Renal pelvis (tissue), 4 donors: ENCODE results near the gene WNK1. TPM values are rescaled to one million over a fixed set of nuclear protein-coding genes. Genes with fewer than 3 reads are reported as not detected.

Experiments used
- DNase-seq: peaks from one replicate; pipeline ENCODE4 v3.0.0-alpha.2; 2013
- polyA plus RNA-seq, 3 donors: library from polyadenylated mRNA; unstranded; fragments of 120-200 nt; gene quantifications; one replicate each; pipeline ENCODE4 v1.2.1, GENCODE V29; 2013; ENCODE audit not compliant: insufficient read length in 3 of 3

The WNK1 gene
- polyA plus RNA-seq, 3 donors = 89.6 to 131 (median 128) TPM

DNA sequence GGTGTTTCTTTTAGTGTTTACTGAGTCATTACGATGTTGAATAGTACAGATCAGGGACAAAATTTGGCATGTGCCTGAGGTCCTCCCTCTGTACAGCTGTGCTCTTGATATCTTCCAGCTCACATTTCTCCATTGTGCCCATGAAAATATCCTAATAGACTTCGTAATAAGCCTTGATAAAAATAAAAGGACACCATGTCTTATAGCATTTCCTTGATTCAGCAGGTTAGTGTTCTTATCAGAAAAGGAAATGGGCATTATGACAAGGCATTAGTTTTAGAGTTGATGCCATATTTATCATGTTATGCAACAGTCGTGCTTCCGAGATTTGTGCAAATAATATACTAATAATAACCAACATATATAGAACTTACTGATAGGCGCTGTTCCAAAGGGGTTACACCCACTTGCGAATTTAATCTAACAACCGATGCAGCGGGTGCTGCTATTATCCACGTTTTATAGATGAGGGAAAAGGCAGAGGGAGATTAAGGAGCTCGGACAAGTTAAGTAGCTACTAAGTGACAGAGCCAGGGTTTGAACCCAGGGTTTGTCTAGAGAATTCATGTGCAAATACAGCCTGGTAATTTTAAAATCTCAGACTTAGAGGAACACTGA, 15.1 kb upstream of the WNK1 start:
- DNase-seq = no peak

DNA sequence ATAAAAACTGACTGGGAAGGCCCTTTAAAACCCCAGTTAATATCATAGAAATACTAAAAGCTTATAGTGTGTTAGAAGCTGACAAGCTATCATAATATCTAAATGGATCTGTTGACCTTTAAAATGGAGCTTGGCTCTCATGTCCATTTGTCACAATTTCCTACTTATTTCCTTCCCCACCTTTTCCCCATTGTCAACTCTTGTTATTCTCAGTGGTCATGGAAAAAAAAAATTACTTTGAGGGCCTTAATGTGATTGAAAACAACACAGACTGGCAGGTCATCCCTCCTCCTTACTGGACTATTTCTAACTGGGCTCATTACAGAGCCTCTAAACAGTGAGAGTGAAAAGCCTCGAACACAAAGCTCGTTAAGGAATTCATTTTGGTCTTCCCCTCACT, 13.7 kb upstream of the WNK1 start:
- DNase-seq = no peak

DNA sequence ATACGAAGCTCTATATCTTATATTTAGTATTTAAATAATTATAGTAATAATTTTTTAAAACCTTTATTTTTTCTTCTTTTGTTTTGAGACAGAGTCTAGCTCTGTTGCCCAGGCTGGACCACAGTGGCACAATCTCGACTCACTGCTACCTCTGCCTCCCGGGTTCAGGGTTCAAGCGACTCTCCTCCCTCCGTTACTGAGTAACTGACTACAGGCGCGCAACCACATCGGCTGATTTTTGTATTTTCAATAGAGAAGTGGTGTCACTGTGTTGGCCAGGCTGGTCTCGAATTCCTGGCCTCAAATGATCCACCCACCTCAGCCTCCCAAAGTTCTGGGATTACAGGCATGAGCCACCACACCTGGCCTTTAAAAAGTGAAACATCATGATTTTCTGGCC, 13.0 kb upstream of the WNK1 start:
- DNase-seq = no peak

DNA sequence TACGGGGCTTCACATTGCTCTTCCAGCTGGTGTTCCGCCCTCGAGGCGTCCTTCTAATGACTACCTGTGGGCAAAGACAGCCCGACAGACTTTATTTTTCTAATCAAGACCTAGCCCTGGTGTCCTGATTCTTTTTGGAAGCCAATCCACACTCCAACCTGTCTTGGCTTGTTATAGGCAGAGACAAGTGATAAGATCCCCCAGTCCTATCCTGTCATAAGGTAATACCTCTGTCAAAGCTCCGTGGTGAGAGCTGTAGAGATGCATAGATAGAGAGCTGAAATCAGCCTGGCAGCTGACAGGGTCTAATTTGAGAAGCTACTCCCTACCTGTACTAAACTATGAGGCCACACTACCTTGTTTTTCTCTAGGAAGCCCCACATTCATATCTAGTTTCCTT, 11.5 kb upstream of the WNK1 start:
- DNase-seq = no peak

DNA sequence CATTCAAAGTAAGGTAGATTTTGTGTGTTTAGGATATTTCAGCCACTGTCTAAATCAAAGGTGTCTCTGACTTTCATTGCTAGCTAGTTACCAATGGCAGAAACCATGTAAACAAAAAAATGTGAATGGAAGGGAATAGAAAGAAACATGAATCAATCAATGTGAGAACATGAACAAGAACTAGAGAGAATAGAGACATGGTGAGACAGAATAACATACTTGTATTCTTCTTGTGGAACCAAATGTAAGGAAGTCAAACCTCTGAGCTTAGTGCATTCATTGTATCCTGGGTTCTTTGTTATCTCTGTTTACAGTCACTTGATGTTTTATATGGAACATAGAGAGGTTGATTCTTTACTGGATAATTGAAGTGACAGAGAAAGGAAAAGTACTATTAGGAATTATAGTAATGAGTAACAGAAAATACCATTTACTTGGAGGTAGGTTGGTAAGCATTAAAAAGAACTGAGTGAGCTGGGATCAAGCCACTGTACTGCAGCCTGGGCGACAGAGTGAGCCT, 2.6 kb upstream of the WNK1 start:
- DNase-seq = no peak

DNA sequence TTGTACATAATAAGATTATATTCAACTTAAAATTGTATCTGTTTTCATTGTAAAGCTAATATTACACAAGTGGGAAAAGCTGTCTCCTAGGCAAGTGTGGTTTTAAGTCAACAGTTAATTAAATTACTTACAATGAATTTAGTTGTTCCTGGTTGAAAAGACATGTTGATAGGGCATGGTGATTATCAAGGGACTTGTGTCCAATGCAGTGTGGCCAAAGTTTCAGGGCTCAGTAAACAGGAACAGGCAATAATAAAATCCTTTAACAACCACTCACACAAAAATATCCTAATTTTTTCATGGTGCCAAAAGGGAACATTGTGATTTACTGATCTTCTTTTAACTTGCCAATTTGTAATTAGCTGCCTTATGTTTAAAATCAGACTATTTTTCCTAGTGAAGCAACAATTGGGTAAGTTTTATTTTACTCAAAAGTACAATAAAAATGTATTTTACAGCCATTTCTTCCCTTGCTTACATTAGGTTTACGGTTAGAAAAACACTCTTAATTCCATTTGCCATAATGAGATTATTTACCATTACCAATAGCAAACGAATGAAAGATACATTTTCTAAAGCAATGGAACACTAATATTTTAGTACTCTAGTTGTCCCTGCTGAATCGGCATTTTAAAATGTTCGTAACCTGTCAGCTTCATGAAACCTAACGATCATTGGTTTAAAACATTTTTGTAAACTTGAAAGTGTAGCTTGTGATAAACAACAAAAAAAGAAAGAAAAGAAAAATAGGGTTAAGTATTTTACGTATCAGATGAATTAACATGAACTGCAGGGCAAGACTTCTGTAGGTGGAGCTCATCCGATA, 1.8 kb upstream of the WNK1 start:
- DNase-seq = no peak

DNA sequence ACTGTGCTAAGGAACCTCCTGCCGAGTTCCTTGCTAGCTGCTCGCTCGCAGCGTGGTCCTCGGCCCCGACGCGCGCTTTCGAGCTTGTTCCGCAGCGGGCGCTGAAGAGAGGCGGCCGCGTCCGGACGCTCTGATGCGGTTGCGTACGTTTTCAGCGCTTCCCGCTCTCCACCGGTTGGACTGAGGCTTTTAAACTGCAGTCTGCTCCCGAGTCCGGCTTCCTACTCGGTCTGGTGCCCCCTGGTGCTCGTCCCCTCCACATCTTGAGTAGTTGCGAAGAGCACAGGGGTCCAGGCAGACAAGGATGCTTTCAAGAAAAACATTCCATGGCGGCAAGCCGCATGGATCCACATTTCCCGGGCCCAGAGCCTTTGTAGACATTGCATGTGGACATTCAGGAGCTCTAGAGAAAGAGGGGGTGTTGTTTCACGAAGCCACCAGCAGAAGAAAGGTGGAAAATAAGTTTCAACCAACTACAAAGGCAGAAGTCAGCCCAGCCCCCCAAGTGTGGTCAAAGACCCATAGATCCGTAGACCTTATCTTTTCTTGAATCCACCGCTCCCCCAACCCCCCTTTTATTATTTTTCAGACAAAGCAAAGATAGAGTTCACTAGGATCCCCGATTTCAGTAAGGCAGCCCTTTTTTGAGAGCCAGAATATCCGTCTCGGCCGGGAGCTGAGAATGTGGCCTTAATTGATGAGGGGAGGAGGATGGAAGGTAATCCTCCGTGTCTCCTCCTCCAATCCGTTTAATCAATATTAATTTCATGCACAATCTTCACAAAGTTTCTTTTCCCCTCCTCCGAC, 984 bp upstream of the WNK1 start:
- peak; percentile 95 for DNase-seq

DNA sequence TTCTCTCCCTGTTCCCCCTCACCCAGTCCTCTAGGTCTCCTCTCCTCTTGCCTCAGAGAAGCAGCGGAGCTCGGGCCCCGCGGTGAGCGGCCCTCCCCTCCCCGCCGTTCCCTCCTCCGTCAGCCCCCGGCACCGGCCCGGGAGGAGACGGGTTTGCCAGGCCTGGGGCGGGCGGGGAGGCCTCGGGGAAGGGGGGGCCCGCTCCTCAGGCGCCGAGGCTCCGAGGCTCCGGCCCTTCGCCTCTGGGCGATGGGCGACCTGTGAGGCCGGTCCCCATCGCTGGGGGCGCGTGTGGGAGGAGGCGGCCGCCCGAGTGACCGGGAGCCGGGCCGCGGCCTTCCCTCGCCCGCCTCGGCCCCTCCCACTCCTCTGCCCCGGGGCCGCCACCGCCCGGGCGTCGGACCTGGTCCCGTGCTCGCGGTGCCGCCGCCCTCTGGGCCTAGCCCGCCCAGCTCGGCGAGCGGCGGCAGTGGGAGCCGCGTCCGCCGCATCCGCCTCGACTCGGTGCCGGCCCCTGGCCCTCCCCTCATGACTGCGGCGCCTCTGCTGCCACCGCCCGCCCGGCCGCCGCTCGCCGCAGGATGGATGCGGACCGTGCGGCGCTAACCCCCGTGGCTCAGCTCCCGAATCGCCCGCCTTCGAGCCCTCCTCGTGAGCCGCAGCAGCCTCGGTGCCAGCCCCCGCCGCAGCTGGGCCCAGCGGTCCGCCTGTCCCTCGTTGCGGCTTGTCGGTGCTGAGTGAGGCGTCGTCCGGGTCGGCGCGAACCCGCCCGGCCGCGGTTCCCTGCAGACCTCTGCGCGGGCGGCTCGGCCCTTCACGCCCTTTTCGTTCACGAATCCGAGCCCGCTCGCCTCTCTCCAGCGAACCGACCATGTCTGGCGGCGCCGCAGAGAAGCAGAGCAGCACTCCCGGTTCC, 574 bp downstream of the WNK1 start:
- peak; percentile 46 for DNase-seq

DNA sequence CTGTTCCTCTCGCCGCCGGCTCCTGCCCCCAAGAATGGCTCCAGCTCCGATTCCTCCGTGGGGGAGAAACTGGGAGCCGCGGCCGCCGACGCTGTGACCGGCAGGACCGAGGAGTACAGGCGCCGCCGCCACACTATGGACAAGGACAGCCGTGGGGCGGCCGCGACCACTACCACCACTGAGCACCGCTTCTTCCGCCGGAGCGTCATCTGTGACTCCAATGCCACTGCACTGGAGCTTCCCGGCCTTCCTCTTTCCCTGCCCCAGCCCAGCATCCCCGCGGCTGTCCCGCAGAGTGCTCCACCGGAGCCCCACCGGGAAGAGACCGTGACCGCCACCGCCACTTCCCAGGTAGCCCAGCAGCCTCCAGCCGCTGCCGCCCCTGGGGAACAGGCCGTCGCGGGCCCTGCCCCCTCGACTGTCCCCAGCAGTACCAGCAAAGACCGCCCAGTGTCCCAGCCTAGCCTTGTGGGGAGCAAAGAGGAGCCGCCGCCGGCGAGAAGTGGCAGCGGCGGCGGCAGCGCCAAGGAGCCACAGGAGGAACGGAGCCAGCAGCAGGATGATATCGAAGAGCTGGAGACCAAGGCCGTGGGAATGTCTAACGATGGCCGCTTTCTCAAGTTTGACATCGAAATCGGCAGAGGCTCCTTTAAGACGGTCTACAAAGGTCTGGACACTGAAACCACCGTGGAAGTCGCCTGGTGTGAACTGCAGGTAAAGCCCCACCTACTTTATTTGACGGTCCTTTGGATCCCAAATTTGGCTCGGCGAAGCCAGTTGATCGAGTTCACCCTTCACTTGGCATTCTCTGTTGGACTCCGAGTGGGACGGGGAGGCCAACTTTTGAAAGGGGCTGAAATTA, 1.5 kb downstream of the WNK1 start:
- no peak for DNase-seq

DNA sequence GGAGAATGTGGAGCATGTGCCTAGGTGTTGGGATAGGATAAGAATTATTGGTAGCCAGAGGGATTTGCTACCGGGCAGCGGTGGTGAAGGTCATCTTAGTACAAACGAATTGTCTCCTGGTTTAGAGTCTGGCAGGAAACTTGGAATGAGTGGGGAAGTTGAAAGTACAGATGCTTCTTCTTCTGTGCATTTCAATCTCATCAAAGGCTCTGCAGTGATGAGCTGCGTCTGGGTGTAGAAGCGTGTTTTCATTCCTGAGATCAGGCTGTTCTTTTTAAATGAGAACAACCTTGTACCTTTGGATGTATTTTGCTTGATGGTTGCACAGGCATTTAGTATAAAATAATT, 2.1 kb downstream of the WNK1 start:
- DNase-seq = no peak

DNA sequence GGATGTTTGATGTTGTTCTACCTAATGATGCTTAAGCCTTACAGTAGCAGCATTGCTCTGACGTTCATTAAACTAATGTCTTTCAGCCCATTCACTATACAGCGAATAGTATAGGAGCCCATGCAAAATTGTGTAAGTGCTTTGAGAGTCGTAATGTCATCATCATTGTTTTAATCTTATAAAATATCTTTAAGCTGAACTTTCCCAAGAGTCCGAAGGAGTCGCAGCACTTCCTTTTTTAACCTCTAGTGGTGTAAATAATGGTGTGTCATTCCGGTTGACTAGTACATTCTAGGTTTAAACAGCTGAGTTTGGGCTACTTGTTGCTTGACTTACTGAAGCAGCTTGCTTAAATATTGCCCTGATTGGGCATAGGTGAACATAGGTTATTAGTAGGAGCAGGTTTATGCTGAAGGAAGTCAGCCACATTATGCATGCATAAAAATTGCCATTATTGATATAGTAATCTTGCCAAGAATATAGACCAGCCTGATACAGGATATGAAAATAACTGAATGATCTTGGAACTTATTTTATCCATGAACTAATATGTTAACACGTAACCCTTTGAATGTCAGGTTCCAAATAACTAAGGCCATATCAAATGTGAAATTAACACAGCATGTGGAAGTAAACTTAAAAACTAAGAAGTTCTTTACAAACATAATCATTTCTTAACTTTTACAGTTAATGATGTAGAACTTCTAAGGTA, 2.6 kb downstream of the WNK1 start:
- no peak for DNase-seq

DNA sequence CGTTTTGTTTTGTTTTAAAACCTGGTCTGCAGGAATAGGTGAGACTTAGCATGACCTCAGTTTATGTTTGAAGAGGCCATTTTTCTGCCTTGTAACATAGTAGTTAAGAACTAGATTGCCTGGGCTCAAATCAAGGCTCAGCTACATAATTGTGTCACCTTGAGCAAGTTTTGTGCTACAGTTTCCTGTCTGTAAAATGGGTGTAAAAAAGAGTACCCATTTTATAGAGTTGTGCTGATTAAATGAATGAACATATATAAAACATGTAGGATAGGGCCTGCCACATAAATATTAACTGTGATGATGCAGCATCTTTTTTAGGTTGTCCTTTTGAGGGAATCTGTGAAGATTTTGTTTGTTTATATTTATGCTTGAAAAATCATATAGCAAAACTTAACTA, 7.2 kb downstream of the WNK1 start:
- DNase-seq = no peak

DNA sequence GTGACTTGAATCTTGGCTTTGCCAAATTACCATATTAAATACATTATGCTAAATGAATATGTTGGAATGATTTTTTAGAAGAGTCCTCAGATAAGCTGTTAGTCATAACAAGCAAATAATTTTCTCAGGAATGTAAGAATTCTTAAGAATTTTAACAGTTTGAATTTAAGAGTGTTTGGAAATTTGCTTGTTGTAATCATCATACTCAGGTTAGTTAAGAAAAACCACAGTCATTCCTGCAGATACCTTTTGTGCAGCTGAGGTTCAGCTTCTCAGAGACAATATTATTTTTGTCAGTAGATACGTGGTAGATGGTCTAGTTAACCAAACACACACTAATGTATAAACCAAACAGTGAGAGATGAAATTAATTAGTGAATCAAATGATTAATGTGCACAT, 8.9 kb downstream of the WNK1 start:
- no peak for DNase-seq

DNA sequence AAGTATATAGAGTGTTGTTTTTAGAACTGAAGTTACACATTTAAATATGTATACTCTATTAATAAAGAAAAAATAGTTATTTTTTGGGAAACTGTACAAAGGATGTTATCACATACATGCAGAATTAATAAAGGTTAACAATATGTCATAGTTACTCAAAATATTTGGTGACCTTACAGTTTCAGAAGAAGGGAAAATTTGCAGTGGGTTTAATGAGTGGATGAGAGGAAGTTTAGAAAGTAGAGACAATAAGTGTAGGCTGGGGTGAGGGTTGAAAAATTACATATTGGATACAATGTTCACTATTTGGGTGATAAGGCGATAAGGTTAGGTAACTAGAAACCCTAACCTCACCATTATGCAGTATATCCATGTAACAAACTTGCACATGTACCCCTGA, 13.5 kb downstream of the WNK1 start:
- DNase-seq = no peak

DNA sequence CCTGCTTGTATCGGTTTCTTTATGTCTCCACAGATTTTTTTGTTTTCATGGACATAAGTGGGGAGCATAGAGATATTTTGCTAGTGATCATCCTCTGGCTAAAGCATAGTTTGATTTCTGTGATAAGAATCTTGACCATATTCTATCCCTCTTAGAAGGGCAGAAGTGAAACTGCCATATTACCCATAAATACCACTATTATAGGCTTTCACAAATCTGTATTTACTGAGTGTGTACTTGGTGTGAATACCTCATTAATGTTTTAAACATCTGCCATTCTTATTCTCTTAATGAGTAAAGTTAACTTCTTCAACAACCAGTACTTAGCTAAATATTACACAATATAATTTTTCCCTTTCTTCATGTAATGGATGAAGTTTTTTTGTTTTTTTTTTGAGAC, 16.1 kb downstream of the WNK1 start:
- no peak for DNase-seq

DNA sequence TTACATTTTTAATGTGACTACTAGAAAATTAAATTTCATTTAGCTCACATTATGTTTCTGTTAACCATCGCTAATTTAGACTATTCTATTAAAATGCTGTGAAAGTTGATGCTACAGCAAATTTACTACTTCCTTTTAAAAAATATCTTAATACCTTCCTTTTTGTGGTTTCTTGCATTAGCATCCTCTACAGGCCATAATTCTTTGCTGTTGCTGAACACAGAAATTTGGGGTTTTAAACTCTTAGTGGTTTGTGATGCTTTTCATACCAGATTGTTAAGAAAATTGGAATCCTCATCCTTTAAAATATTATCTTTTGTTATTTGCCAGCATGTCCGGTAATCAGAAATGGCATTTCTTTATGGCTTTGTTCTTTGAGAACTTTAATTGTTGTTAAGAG, 18.1 kb downstream of the WNK1 start:
- DNase-seq = no peak

DNA sequence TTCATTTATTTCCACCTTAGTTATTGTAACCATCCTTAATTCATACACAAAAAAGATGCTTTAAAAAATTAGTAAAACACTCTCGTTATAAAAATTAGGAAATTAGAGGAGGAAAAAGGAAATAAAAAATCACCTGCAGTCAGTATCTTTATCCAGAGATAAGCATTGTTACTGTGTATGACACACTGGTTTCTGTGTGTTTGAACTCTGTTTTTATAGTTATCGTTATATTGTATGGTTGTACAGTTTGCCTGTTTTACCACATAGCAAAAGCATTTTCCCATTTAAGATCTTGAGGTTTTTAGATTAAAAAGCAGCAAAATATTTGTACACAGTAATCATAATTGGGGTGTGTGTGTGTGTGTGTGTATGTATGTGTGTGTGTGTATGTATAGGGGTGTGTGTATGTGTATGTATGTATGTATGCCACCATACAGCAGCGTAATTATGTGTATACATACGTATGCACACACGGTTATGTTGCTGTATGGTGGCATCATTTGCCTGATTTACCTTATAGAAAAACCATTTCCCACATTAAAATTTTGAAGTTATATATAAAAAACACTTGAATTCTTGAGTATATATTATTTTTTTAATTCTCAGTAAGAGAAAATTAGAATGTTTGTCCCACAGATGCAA, 19.8 kb downstream of the WNK1 start:
- no peak for DNase-seq

DNA sequence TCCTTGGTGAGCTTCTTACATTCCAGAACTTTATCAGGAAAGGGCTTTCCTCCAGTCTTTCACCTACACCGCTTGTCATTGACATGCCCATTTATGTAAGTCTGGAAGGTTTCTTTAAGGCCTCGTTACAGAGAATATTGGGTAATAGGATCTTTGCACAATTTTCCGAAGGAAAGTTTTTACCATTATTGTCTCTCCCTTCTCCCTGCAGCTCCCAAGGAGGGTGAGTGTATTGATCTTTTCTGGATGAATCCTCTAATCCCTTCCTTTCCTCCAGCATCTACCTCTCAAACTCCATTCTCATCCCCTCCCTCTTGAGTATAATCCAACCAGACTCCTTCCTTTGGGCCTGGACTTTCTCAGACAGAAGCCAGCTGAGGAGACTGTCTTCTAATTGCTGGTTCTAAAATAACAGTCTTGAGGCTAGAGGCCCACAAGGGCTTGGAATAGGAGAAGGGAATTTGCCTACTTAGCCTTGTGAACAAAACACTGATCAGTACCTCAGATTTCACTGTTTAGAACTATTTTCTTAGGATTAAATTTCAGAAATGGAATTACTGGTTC, 21.8 kb downstream of the WNK1 start:
- DNase-seq = no peak
